Measurements from ENCODE around the gene MMP28. TPM values are rescaled to one million over a fixed set of nuclear protein-coding genes. Genes with fewer than 3 reads are reported as not detected.

MMP28 gene
- total RNA-seq, 1 experiment from 2014 or later: 1.7 TPM

Other genes starting within 250 kb of the MMP28 start
- not detected in 2 replicates for gene SLFN14, start 234.8 kb downstream of the MMP28 start, total RNA-seq (2014; rRNA removed; shearing (Covaris generic); ENCODE audit: low replicate concordance)
- 5.6 and 10.5 TPM in 2 replicates for gene PEX12, start 217.1 kb downstream of the MMP28 start, total RNA-seq (2014; rRNA removed; shearing (Covaris generic); ENCODE audit: low replicate concordance)
- 118 and 135 TPM in 2 replicates for gene AP2B1, start 208.3 kb downstream of the MMP28 start, total RNA-seq (2014; rRNA removed; shearing (Covaris generic); ENCODE audit: low replicate concordance)
- gene RASL10B, start 64.0 kb downstream of the MMP28 start, total RNA-seq (2014; rRNA removed; shearing (Covaris generic); ENCODE audit: low replicate concordance): 0.17 TPM in 1 of 2 replicates, not detected in the other
- not detected in 2 replicates for gene GAS2L2, start 42.4 kb downstream of the MMP28 start, total RNA-seq (2014; rRNA removed; shearing (Covaris generic); ENCODE audit: low replicate concordance)
- not detected in 2 replicates for gene C17orf50, start 34.8 kb downstream of the MMP28 start, total RNA-seq (2014; rRNA removed; shearing (Covaris generic); ENCODE audit: low replicate concordance)
- gene TAF15, start 13.8 kb upstream of the MMP28 start, total RNA-seq (2014; rRNA removed; shearing (Covaris generic); ENCODE audit: low replicate concordance): 4.9 and 7.7 TPM in 2 replicates
- not detected in 2 replicates for gene HEATR9, start 73.2 kb upstream of the MMP28 start, total RNA-seq (2014; rRNA removed; shearing (Covaris generic); ENCODE audit: low replicate concordance)
- 16.0 and 21.5 TPM in 2 replicates for gene CCL5, start 84.7 kb upstream of the MMP28 start, total RNA-seq (2014; rRNA removed; shearing (Covaris generic); ENCODE audit: low replicate concordance)
- gene RDM1, start 135.1 kb upstream of the MMP28 start, total RNA-seq (2014; rRNA removed; shearing (Covaris generic); ENCODE audit: low replicate concordance): 12.8 and 13.7 TPM in 2 replicates
- not detected in 2 replicates for gene LYZL6, start 148.1 kb upstream of the MMP28 start, total RNA-seq (2014; rRNA removed; shearing (Covaris generic); ENCODE audit: low replicate concordance)
- not detected in 2 replicates for gene CCL16, start 185.9 kb upstream of the MMP28 start, total RNA-seq (2014; rRNA removed; shearing (Covaris generic); ENCODE audit: low replicate concordance)
- gene CCL14, start 191.1 kb upstream of the MMP28 start, total RNA-seq (2014; rRNA removed; shearing (Covaris generic); ENCODE audit: low replicate concordance): not detected in 2 replicates
- gene CCL15, start 205.9 kb upstream of the MMP28 start, total RNA-seq (2014; rRNA removed; shearing (Covaris generic); ENCODE audit: low replicate concordance): not detected in 2 replicates
- not detected in 2 replicates for gene CCL23, start 222.3 kb upstream of the MMP28 start, total RNA-seq (2014; rRNA removed; shearing (Covaris generic); ENCODE audit: low replicate concordance)

Measured in Caki2 (cell line).